GM23338 (cell line): ENCODE results near the gene STN1. TPM values are rescaled to one million over a fixed set of nuclear protein-coding genes. Genes with fewer than 3 reads are reported as not detected.

Experiments used
- ATAC-seq: fragments of 200-7000 bp; cut with Tn5 transposase; 3 replicates; pipeline ENCODE4 v1.9.1; 2020
- DNase-seq: peaks from one replicate; pipeline ENCODE4 v3.0.0-alpha.2; 2015; ENCODE audit warnings: low spot score
- H2AFZ ChIP-seq: fragments of 200-600 bp; sonication (generic); 2 replicates; pipeline ENCODE4 v1.8.0; 2016; ENCODE audit warnings: antibody characterized with exemption, mild to moderate bottlenecking, moderate library complexity
- H3F3A ChIP-seq: fragments of 200-600 bp; sonication (generic); replicated peaks from 2 replicates; pipeline ENCODE4 v1.8.0; 2017; ENCODE audit warnings: antibody characterized with exemption, mixed run types, low read depth
- H3K27ac ChIP-seq: fragments of 200-600 bp; sonication (generic); 2 replicates; pipeline ENCODE4 v1.6.1; 2016; ENCODE audit warnings: low read depth
- H3K27me3 ChIP-seq: fragments of 200-600 bp; sonication (generic); 2 replicates; pipeline ENCODE4 v1.8.0; 2016; ENCODE audit warnings: mild to moderate bottlenecking, mixed run types, moderate library complexity; ENCODE audit not compliant: insufficient read depth
- H3K36me3 ChIP-seq: fragments of 200-600 bp; sonication (generic); 2 replicates; pipeline ENCODE4 v1.8.0; 2016; ENCODE audit warnings: mild to moderate bottlenecking; ENCODE audit not compliant: insufficient read depth
- H3K4me1 ChIP-seq: fragments of 200-600 bp; sonication (generic); 2 replicates; pipeline ENCODE4 v1.8.0; 2016; ENCODE audit warnings: mild to moderate bottlenecking, moderate library complexity; ENCODE audit not compliant: insufficient read depth
- H3K4me2 ChIP-seq: fragments of 200-600 bp; sonication (generic); 2 replicates; pipeline ENCODE4 v1.7.1; 2017; ENCODE audit warnings: mixed run types
- H3K4me3 ChIP-seq: fragments of 200-600 bp; sonication (generic); 2 replicates; pipeline ENCODE4 v1.6.1; 2016; ENCODE audit warnings: mixed run types
- H3K79me2 ChIP-seq: fragments of 200-600 bp; sonication (generic); replicated peaks from 2 replicates; pipeline ENCODE4 v1.8.0; 2017; ENCODE audit warnings: mild to moderate bottlenecking; ENCODE audit not compliant: insufficient read depth
- H3K9me2 ChIP-seq: fragments of 200-600 bp; sonication (generic); 2 replicates; pipeline ENCODE4 v1.8.0; 2017; ENCODE audit not compliant: insufficient read depth
- H4K20me1 ChIP-seq: fragments of 200-600 bp; sonication (generic); replicated peaks from 2 replicates; pipeline ENCODE4 v1.8.0; 2017; ENCODE audit warnings: mild to moderate bottlenecking; ENCODE audit not compliant: insufficient read depth
- H3K27ac Mint-ChIP-seq: 2 replicates; pipeline ENCODE4 v1.8.0; 2020; ENCODE audit warnings: inconsistent platforms, mild to moderate bottlenecking, moderate library complexity, mixed read lengths
- H3K27me3 Mint-ChIP-seq: 3 replicates; pipeline ENCODE4 v1.8.0; 2022; ENCODE audit warnings: low read depth, mild to moderate bottlenecking, moderate library complexity, mixed read lengths, inconsistent platforms; ENCODE audit not compliant: insufficient read depth, poor library complexity
- H3K36me3 Mint-ChIP-seq: 3 replicates; pipeline ENCODE4 v1.8.0; 2021; ENCODE audit warnings: low read depth, mild to moderate bottlenecking, inconsistent platforms, moderate library complexity, mixed read lengths
- H3K4me1 Mint-ChIP-seq: 3 replicates; pipeline ENCODE4 v1.8.0; 2020; ENCODE audit warnings: mild to moderate bottlenecking, inconsistent platforms, mixed read lengths
- H3K4me3 Mint-ChIP-seq: 3 replicates; pipeline ENCODE4 v1.8.0; 2021; ENCODE audit warnings: moderate library complexity, mild to moderate bottlenecking, inconsistent platforms, mixed read lengths
- H3K9me3 Mint-ChIP-seq: 3 replicates; pipeline ENCODE4 v1.8.0; 2020; ENCODE audit warnings: moderate library complexity, mild to moderate bottlenecking, inconsistent platforms, mixed read lengths
- CREB1 ChIP-seq: fragments of 250-450 bp; sonication (Bioruptor Pico); IDR thresholded peaks from 2 replicates; pipeline ENCODE4 v1.5.0; 2020; ENCODE audit warnings: low read depth, mild to moderate bottlenecking, moderate library complexity
- EZH2 ChIP-seq: fragments of 200-600 bp; sonication (generic); IDR thresholded peaks from one replicate; pipeline ENCODE4 v1.8.0; 2017; ENCODE audit warnings: antibody characterized with exemption, mild to moderate bottlenecking, low read depth; ENCODE audit not compliant: unreplicated experiment
- EZH2phosphoT487 ChIP-seq: fragments of 200-600 bp; sonication (generic); IDR thresholded peaks from one replicate; pipeline ENCODE4 v1.8.1; 2018; ENCODE audit warnings: antibody characterized with exemption; ENCODE audit not compliant: unreplicated experiment
- JUNB ChIP-seq: IDR thresholded peaks from one replicate; pipeline ENCODE4 v1.6.1; 2016; ENCODE audit warnings: antibody characterized with exemption; ENCODE audit not compliant: unreplicated experiment
- POLR2AphosphoS5 ChIP-seq: IDR thresholded peaks from 2 replicates; pipeline ENCODE4 v1.6.1; 2016; ENCODE audit warnings: antibody characterized with exemption, low read depth
- REST ChIP-seq: IDR thresholded peaks from one replicate; pipeline ENCODE4 v1.6.1; 2018; ENCODE audit warnings: antibody characterized with exemption; ENCODE audit not compliant: unreplicated experiment
- ZNF114 ChIP-seq: fragments of 250-450 bp; sonication (Bioruptor Pico); IDR thresholded peaks from 2 replicates; pipeline ENCODE4 v1.5.0; 2020; ENCODE audit warnings: mild to moderate bottlenecking, moderate library complexity
- polyA plus RNA-seq: library from polyadenylated mRNA; unstranded; fragments of >200 nt; fragmentation: Nextera tagmentation; extraction: Ambion mirVana; gene quantifications from 2 replicates; pipeline ENCODE4 v1.2.1, GENCODE V29; 2016
- total RNA-seq: library from RNA; depleted of rRNA; stranded (reverse); fragments of >200 nt; shearing (Covaris generic); gene quantifications from 2 replicates; pipeline ENCODE4 v1.2.3, GENCODE V29; 2014
- TF ChIP-seq, protein P1 (sequence below), 2 experiments: fragments of 200-600 bp in 1 of 2; sonication (generic) in 1 of 2; conservative IDR thresholded peaks; 2 replicates each; pipeline versions ENCODE4 v1.5.1 to v1.6.1; 2016 to 2017; ENCODE audit warnings: antibody characterized with exemption in 2 of 2, low read depth in 2 of 2, mild to moderate bottlenecking in 2 of 2, moderate library complexity in 1 of 2
- TF ChIP-seq, protein P2 (sequence below): IDR thresholded peaks from 2 replicates; pipeline ENCODE4 v1.6.1; 2016; ENCODE audit warnings: antibody characterized with exemption

STN1 gene
- total and polyA plus RNA-seq, 2 experiments from 2014 or later: 7.2 to 11.3 TPM

DNA sequence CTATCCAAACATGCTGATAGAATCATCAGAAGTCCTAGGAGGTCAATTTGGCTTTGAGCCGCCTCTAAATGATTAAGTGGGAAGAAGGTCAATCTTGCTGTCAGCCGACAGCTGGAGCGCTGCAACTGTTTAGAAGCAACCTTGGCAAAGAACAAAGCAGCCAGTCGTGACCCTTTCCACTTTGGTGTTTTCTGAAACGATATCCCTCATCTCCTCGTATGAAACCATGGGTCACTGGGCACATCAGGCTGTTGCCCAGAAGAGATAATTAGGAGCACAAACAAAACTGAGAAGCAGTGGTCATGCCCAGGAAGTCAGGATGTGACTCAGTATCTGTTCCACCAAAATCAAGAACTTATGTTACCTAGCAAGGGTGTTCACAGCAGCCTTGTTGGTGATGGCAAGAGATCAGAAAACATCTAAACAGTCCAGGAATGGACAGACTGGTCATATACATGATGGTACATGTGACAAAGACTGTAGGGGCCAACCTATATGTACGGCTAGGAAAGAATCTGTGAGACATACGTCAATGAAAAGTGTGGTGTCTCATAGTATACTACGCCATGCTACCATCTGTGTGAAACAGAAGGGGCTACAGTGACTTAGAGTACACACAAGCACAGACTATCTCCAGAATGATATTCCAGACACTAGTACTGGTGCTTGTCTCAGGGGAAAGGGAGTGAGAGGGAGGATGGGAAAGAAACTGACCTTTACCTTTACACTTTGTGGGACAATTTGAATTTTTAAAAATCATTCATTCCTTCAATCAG, 22.4 kb downstream of the STN1 start:
- DNase-seq (no peak), ATAC-seq (no peak)
- Mint-ChIP-seq H3K4me1 (peaks cover 8% of the 10 kb centered on the region), H3K27ac (no peak overlapping the region), H3K36me3 (0 out of 3 replicates have a peak, but pooled peaks cover 4% of the 10 kb centered on the region), H3K4me3 (no peak overlapping the region), H3K9me3 (no peaks in the 10 kb centered on the region), H3K27me3 (no peaks in the 10 kb centered on the region)
- no peaks in the 10 kb centered on the region for H3F3A ChIP-seq
- H2AFZ ChIP-seq: no peak overlapping the region
- H3K36me3 ChIP-seq: peaks cover 6% of the 10 kb centered on the region; the same call in 1 of the 2 replicates
- no peaks in the 10 kb centered on the region for H3K9me2 ChIP-seq
- no peaks in the 10 kb centered on the region for H4K20me1 ChIP-seq
- no peak overlapping the region for H3K27ac ChIP-seq
- TF ChIP-seq REST (no peak), ZNF114 (CRISPR knock-in tag) (no peak), EZH2 (no peak), JUNB (no peak), EZH2phosphoT487 (no peak), CREB1 (no peak), POLR2AphosphoS5 (no peak)
- TF ChIP-seq, protein P1, sequence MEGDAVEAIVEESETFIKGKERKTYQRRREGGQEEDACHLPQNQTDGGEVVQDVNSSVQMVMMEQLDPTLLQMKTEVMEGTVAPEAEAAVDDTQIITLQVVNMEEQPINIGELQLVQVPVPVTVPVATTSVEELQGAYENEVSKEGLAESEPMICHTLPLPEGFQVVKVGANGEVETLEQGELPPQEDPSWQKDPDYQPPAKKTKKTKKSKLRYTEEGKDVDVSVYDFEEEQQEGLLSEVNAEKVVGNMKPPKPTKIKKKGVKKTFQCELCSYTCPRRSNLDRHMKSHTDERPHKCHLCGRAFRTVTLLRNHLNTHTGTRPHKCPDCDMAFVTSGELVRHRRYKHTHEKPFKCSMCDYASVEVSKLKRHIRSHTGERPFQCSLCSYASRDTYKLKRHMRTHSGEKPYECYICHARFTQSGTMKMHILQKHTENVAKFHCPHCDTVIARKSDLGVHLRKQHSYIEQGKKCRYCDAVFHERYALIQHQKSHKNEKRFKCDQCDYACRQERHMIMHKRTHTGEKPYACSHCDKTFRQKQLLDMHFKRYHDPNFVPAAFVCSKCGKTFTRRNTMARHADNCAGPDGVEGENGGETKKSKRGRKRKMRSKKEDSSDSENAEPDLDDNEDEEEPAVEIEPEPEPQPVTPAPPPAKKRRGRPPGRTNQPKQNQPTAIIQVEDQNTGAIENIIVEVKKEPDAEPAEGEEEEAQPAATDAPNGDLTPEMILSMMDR (conservative IDR thresholded peaks at IDR 0.05; ENCODE audit: low read depth in 2 of 2): no peak
- TF ChIP-seq, protein P2, sequence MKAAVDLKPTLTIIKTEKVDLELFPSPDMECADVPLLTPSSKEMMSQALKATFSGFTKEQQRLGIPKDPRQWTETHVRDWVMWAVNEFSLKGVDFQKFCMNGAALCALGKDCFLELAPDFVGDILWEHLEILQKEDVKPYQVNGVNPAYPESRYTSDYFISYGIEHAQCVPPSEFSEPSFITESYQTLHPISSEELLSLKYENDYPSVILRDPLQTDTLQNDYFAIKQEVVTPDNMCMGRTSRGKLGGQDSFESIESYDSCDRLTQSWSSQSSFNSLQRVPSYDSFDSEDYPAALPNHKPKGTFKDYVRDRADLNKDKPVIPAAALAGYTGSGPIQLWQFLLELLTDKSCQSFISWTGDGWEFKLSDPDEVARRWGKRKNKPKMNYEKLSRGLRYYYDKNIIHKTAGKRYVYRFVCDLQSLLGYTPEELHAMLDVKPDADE: no peak
- no peak overlapping the region for H3K4me3 ChIP-seq
- H3K4me1 ChIP-seq: no peaks in the 10 kb centered on the region; the same call in 1 of the 2 replicates
- no peak overlapping the region for H3K4me2 ChIP-seq
- no peaks in the 10 kb centered on the region for H3K79me2 ChIP-seq
- H3K27me3 ChIP-seq: no peaks in the 10 kb centered on the region
